ENCODE results near the gene CHST9. TPM values are rescaled to one million over a fixed set of nuclear protein-coding genes. Genes with fewer than 3 reads are reported as not detected.

CHST9 gene
- total RNA-seq, 1 donor from 2014 or later, result 2.4 TPM

- no peaks in the 10 kb centered on the region for H3K36me3 Mint-ChIP-seq
- H3K27ac Mint-ChIP-seq, result no peak overlapping the region
- DNase-seq (ENCODE audit: low spot score in 2 of 2, unreplicated experiment in 2 of 2), result no peak
- H3K4me1 Mint-ChIP-seq, result peaks cover under 1% of the 10 kb centered on the region
- no peak overlapping the region for H3K4me3 Mint-ChIP-seq
- no peaks in the 10 kb centered on the region for H3K9me3 Mint-ChIP-seq
- no peak for TF ChIP-seq CTCF (IDR thresholded peaks at IDR 0.05; ENCODE audit: unreplicated experiment)
- no peaks in the 10 kb centered on the region for H3K27me3 Mint-ChIP-seq (ENCODE audit: low read depth)
These were observed 214.5 kb downstream of the CHST9 start for GRCh38 chr18:26970637-26971036.

- H3K4me1 Mint-ChIP-seq, result no peaks in the 10 kb centered on the region
- no peaks in the 10 kb centered on the region for H3K36me3 Mint-ChIP-seq
- H3K27ac Mint-ChIP-seq, result no peak overlapping the region
- no peak overlapping the region for H3K4me3 Mint-ChIP-seq
- no peak for DNase-seq (ENCODE audit: low spot score in 2 of 2, unreplicated experiment in 2 of 2)
- no peak for TF ChIP-seq CTCF (IDR thresholded peaks at IDR 0.05; ENCODE audit: unreplicated experiment)
- H3K27me3 Mint-ChIP-seq (ENCODE audit: low read depth), result no peaks in the 10 kb centered on the region
- H3K9me3 Mint-ChIP-seq, result no peaks in the 10 kb centered on the region
These were observed 219.9 kb downstream of the CHST9 start for GRCh38 chr18:26965206-26965605.

- H3K27ac Mint-ChIP-seq, result no peak overlapping the region
These were observed 221.8 kb downstream of the CHST9 start for GRCh38 chr18:26963292-26963691.

GRCh38 chr18:26961839-26962238 is 223.3 kb downstream of the CHST9 start:
- DNase-seq (ENCODE audit: low spot score in 2 of 2, unreplicated experiment in 2 of 2), result no peak
- no peaks in the 10 kb centered on the region for H3K36me3 Mint-ChIP-seq
- no peaks in the 10 kb centered on the region for H3K4me1 Mint-ChIP-seq
- TF ChIP-seq CTCF (IDR thresholded peaks at IDR 0.05; ENCODE audit: unreplicated experiment), result no peak
- no peak overlapping the region for H3K27ac Mint-ChIP-seq
- H3K4me3 Mint-ChIP-seq, result no peak overlapping the region
- no peaks in the 10 kb centered on the region for H3K27me3 Mint-ChIP-seq (ENCODE audit: low read depth)
- H3K9me3 Mint-ChIP-seq, result peaks cover 10% of the 10 kb centered on the region

More at GRCh38 chr18:26963292-26963691, 221.8 kb downstream of the CHST9 start:
- DNase-seq (ENCODE audit: low spot score in 2 of 2, unreplicated experiment in 2 of 2), result no peak
- Mint-ChIP-seq H3K36me3 (no peaks in the 10 kb centered on the region), H3K9me3 (peaks cover 8% of the 10 kb centered on the region), H3K27me3 (ENCODE audit: low read depth) (no peaks in the 10 kb centered on the region), H3K4me1 (no peaks in the 10 kb centered on the region), H3K4me3 (no peak overlapping the region)
- no peak for TF ChIP-seq CTCF (IDR thresholded peaks at IDR 0.05; ENCODE audit: unreplicated experiment)

GRCh38 chr18:26960911-26961310 is 224.2 kb downstream of the CHST9 start:
- no peak for DNase-seq (ENCODE audit: low spot score in 2 of 2, unreplicated experiment in 2 of 2)
- Mint-ChIP-seq H3K27ac (no peak overlapping the region), H3K9me3 (peaks cover 10% of the 10 kb centered on the region), H3K4me1 (peaks cover 2% of the 10 kb centered on the region), H3K4me3 (no peak overlapping the region), H3K27me3 (ENCODE audit: low read depth) (no peaks in the 10 kb centered on the region), H3K36me3 (no peaks in the 10 kb centered on the region)
- no peak for TF ChIP-seq CTCF (IDR thresholded peaks at IDR 0.05; ENCODE audit: unreplicated experiment)

GRCh38 chr18:26956863-26957262 is 228.2 kb downstream of the CHST9 start:
- peaks cover 2% of the 10 kb centered on the region for H3K4me1 Mint-ChIP-seq
- no peaks in the 10 kb centered on the region for H3K36me3 Mint-ChIP-seq
- TF ChIP-seq CTCF (IDR thresholded peaks at IDR 0.05; ENCODE audit: unreplicated experiment), result no peak
- H3K27ac Mint-ChIP-seq, result no peak overlapping the region
- H3K27me3 Mint-ChIP-seq (ENCODE audit: low read depth), result no peaks in the 10 kb centered on the region
- no peak overlapping the region for H3K4me3 Mint-ChIP-seq
- DNase-seq (ENCODE audit: low spot score in 2 of 2, unreplicated experiment in 2 of 2), result no peak
- H3K9me3 Mint-ChIP-seq, result peaks cover 10% of the 10 kb centered on the region

All from mesothelial cell of epicardium (in vitro differentiated cells).